ENCODE data around the gene IGSF8.

DNA sequence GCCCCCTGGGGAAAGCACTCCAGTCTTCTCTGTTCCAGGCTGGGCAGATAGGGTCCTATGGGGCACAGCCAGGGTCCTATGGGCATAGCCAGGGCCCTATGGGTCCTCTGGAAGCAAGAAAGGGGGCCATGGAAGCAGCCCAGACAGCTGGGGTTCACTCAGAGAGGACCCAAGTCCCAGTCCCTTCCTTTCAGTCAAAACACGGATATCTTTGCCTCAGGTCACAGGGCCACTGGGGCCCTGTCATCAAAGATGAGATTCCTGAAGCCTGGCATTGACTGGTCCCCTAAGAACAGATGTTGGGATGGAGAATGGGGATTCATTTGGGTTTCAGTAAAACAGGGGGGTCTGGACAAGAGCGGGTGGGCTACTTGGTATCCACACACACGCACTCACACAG is 8.5 kb downstream of the IGSF8 start:
- TF ChIP-seq POLR2A (IDR thresholded peaks at IDR 0.05) = no peak
- no peak for TF ChIP-seq CTCF (IDR thresholded peaks at IDR 0.05)

All from vagina (tissue), 2 donors.